ENCODE results near the gene TCF15. TPM values are rescaled to one million over a fixed set of nuclear protein-coding genes. Genes with fewer than 3 reads are reported as not detected.

TCF15 gene
- total and polyA plus RNA-seq, 2 of the 13 experiments (the other 11 are each of a cell fraction or from before 2014, with no cell fraction given), result not detected

GRCh38 chr20:652615-653109 lies 42.6 kb upstream of the TCF15 start (continued):
- TF ChIP-seq ZNF841 (CRISPR knock-in tag; IDR thresholded peaks at IDR 0.05; ENCODE audit: borderline replicate concordance) (no peak), PTBP1 (IDR thresholded peaks at IDR 0.05; ENCODE audit: low read depth, low read length, poor library complexity, severe bottlenecking) (no peak), ZKSCAN5 (CRISPR knock-in tag; IDR thresholded peaks at IDR 0.05) (no peak), HNF1B (CRISPR knock-in tag; IDR thresholded peaks at IDR 0.05) (0 out of 2 replicates have a peak, but pooled peaks have one; percentile 32), PHF20 (CRISPR knock-in tag; IDR thresholded peaks at IDR 0.05) (no peak), ZFX (CRISPR knock-in tag; IDR thresholded peaks at IDR 0.05; ENCODE audit: low read depth) (peak; percentile 85), ZBTB7A (CRISPR knock-in tag; IDR thresholded peaks at IDR 0.05) (no peak; the same call in 1 of the 2 replicates), GABPA (IDR thresholded peaks at IDR 0.05; ENCODE audit: low read depth, low read length) (no peak), GABPA (CRISPR knock-in tag; IDR thresholded peaks at IDR 0.05; ENCODE audit: low read depth) (no peak), MIXL1 (CRISPR knock-in tag; IDR thresholded peaks at IDR 0.05) (no peak), WIZ (CRISPR knock-in tag; IDR thresholded peaks at IDR 0.05) (no peak), ATF3 (CRISPR knock-in tag; IDR thresholded peaks at IDR 0.05) (no peak), ZBTB43 (CRISPR knock-in tag; conservative IDR thresholded peaks at IDR 0.05) (no peak), THYN1 (CRISPR knock-in tag; IDR thresholded peaks at IDR 0.05; ENCODE audit: borderline replicate concordance, low read depth) (no peak), POGK (CRISPR knock-in tag; conservative IDR thresholded peaks at IDR 0.05) (peak; percentile 27; the same call in 1 of the 2 replicates), ZNF713 (CRISPR knock-in tag; IDR thresholded peaks at IDR 0.05) (peak; percentile 7; the same call in 1 of the 2 replicates), HOXA3 (CRISPR knock-in tag; IDR thresholded peaks at IDR 0.05) (no peak), ELK4 (CRISPR knock-in tag; IDR thresholded peaks at IDR 0.05; ENCODE audit: borderline replicate concordance) (no peak), RBFOX2 (IDR thresholded peaks at IDR 0.05; ENCODE audit: low read depth, low read length) (no peak; the same call in 1 of the 2 replicates), RARG (CRISPR knock-in tag; IDR thresholded peaks at IDR 0.05; ENCODE audit: low read depth) (no peak), ATF7 (IDR thresholded peaks at IDR 0.05) (no peak), ATF7 (CRISPR knock-in tag; IDR thresholded peaks at IDR 0.05) (no peak), ONECUT2 (CRISPR knock-in tag; IDR thresholded peaks at IDR 0.05) (no peak), ZBTB20 (CRISPR knock-in tag; IDR thresholded peaks at IDR 0.05; ENCODE audit: borderline replicate concordance, low read depth) (no peak), SP140L (CRISPR knock-in tag; IDR thresholded peaks at IDR 0.05; ENCODE audit: borderline replicate concordance) (0 out of 2 replicates have a peak, but pooled peaks have one; percentile 41)

Data from HepG2 (cell line).